ENCODE results near the gene BRSK2. TPM values are rescaled to one million over a fixed set of nuclear protein-coding genes. Genes with fewer than 3 reads are reported as not detected.
"Not testable (repeated sequence)": the region's sequence is repeated elsewhere in the genome, so short reads cannot be mapped to it uniquely, and the experiment has no call there.

BRSK2 gene
- total RNA-seq, 1 donor, result under 0.01 TPM

- H3K4me3 ChIP-seq (ENCODE audit: low read depth, low read length), result no peak overlapping the region
- TF ChIP-seq CTCF (IDR thresholded peaks at IDR 0.05; ENCODE audit: insufficient read depth, low read depth, low read length), result no peak
- DNase-seq (ENCODE audit: low read depth), result no peak
Observed at GRCh38 chr11:1356478-1356960, 33.2 kb upstream of the BRSK2 start.

GRCh38 chr11:1358286-1358685, 31.4 kb upstream of the BRSK2 start:
- peak; percentile 28 for DNase-seq (ENCODE audit: low read depth)
- no peak overlapping the region for H3K4me3 ChIP-seq (ENCODE audit: low read depth, low read length)
- TF ChIP-seq CTCF (IDR thresholded peaks at IDR 0.05; ENCODE audit: insufficient read depth, low read depth, low read length), result no peak

GRCh38 chr11:1358931-1359330, 30.8 kb upstream of the BRSK2 start:
- not testable (repeated sequence) for H3K4me3 ChIP-seq (ENCODE audit: low read depth, low read length); DNase-seq (ENCODE audit: low read depth)

GRCh38 chr11:1359556-1359955, 30.2 kb upstream of the BRSK2 start:
- no peak for DNase-seq (ENCODE audit: low read depth)
- TF ChIP-seq CTCF (IDR thresholded peaks at IDR 0.05; ENCODE audit: insufficient read depth, low read depth, low read length), result no peak
- H3K4me3 ChIP-seq (ENCODE audit: low read depth, low read length), result no peak overlapping the region

- no peak overlapping the region for H3K4me3 ChIP-seq (ENCODE audit: low read depth, low read length)
- DNase-seq (ENCODE audit: low read depth), result no peak
- no peak for TF ChIP-seq CTCF (IDR thresholded peaks at IDR 0.05; ENCODE audit: insufficient read depth, low read depth, low read length)
Observed at GRCh38 chr11:1360181-1360834, 29.4 kb upstream of the BRSK2 start.

GRCh38 chr11:1360835-1361357, 28.8 kb upstream of the BRSK2 start:
- H3K4me3 ChIP-seq (ENCODE audit: low read depth, low read length), result no peak overlapping the region
- TF ChIP-seq CTCF (IDR thresholded peaks at IDR 0.05; ENCODE audit: insufficient read depth, low read depth, low read length), result no peak
- DNase-seq (ENCODE audit: low read depth), result no peak

GRCh38 chr11:1361882-1362281, 27.9 kb upstream of the BRSK2 start:
- DNase-seq (ENCODE audit: low read depth), result no peak
- TF ChIP-seq CTCF (IDR thresholded peaks at IDR 0.05; ENCODE audit: insufficient read depth, low read depth, low read length), result no peak
- H3K4me3 ChIP-seq (ENCODE audit: low read depth, low read length), result no peak overlapping the region

Measured in fibroblast of villous mesenchyme (primary cell).